PC-3 (cell line): ENCODE results near the gene ZBTB16. TPM values are rescaled to one million over a fixed set of nuclear protein-coding genes. Genes with fewer than 3 reads are reported as not detected.

Source experiments
- ATAC-seq: fragments of 200-7000 bp; cut with Tn5 transposase; 2 replicates; pipeline ENCODE4 v1.9.1; 2020; ENCODE audit warnings: mild to moderate bottlenecking, moderate library complexity
- BruUV-seq: library from RNA; stranded (reverse); fragments of 400-500 nt; replicated peaks from 2 replicates; lab custom pipeline; 2021; lab: Mats Ljungman, UMichigan
- CTCF ChIA-PET: fragments of 300-600 bp; sonication (Branson Sonifier 250); formaldehyde crosslinking; loops from one replicate; lab custom pipeline; 2022; ENCODE audit warnings: antibody characterized with exemption; lab: Charles Lee
- POLR2A ChIA-PET: fragments of 300-600 bp; sonication (Branson Sonifier 250); formaldehyde crosslinking; loops from one replicate; lab custom pipeline; 2022; ENCODE audit warnings: antibody characterized with exemption; ENCODE audit not compliant: unreplicated experiment; lab: Charles Lee
- DNase-seq: peaks from one replicate; pipeline ENCODE4 v3.0.0-alpha.2; 2015
- H2AFZ ChIP-seq: fragments of 300-600 bp; sonication (generic); 2 replicates; pipeline ENCODE4 v1.6.0; 2016; ENCODE audit warnings: antibody characterized with exemption, low read length
- H3F3A ChIP-seq: fragments of 300-600 bp; sonication (generic); one replicate; pipeline ENCODE4 v1.6.0; 2017; ENCODE audit warnings: antibody characterized with exemption, low read length, control low read depth, mild to moderate bottlenecking; ENCODE audit not compliant: unreplicated experiment
- H3K27ac ChIP-seq: fragments of 300-600 bp; sonication (generic); 2 replicates; pipeline ENCODE4 v1.5.1; 2016; ENCODE audit warnings: mild to moderate bottlenecking, low read length
- H3K27me3 ChIP-seq: fragments of 300-600 bp; sonication (generic); 2 replicates; pipeline ENCODE4 v1.6.1; 2016; ENCODE audit warnings: low read length, mixed read lengths
- H3K36me3 ChIP-seq: fragments of 300-600 bp; sonication (generic); 2 replicates; pipeline ENCODE4 v1.6.1; 2016; ENCODE audit warnings: low read depth, mixed run types, low read length, mixed read lengths
- H3K4me1 ChIP-seq: fragments of 300-600 bp; sonication (generic); 2 replicates; pipeline ENCODE4 v1.5.1; 2016; ENCODE audit warnings: low read length; ENCODE audit not compliant: insufficient read depth
- H3K4me2 ChIP-seq: fragments of 300-600 bp; sonication (generic); 2 replicates; pipeline ENCODE4 v1.6.0; 2016; ENCODE audit warnings: low read length
- H3K4me3 ChIP-seq: fragments of 300-600 bp; sonication (generic); 2 replicates; pipeline ENCODE4 v1.5.1; 2016; ENCODE audit warnings: mild to moderate bottlenecking, low read length, mixed read lengths
- H3K79me2 ChIP-seq: fragments of 300-600 bp; sonication (generic); 2 replicates; pipeline ENCODE4 v1.6.1; 2017; ENCODE audit warnings: low read length, mixed read lengths
- H3K9ac ChIP-seq: fragments of 300-600 bp; sonication (generic); 2 replicates; pipeline ENCODE4 v1.6.0; 2016; ENCODE audit warnings: mild to moderate bottlenecking, low read length
- H3K9me2 ChIP-seq: fragments of 300-600 bp; sonication (generic); replicated peaks from 2 replicates; pipeline ENCODE4 v1.6.1; 2016; ENCODE audit warnings: mixed run types, low read length, mixed read lengths
- H3K9me3 ChIP-seq: fragments of 300-600 bp; sonication (generic); 2 replicates; pipeline ENCODE4 v1.6.1; 2016; ENCODE audit warnings: low read length, mixed read lengths
- H4K20me1 ChIP-seq: fragments of 300-600 bp; sonication (generic); 2 replicates; pipeline ENCODE4 v1.6.1; 2016; ENCODE audit warnings: low read length, mixed read lengths
- CTCF ChIP-seq: fragments of 300-600 bp; sonication (generic); conservative IDR thresholded peaks from 2 replicates; pipeline ENCODE4 v1.5.1; 2017; ENCODE audit warnings: antibody characterized with exemption, low read depth, mild to moderate bottlenecking, low read length
- EZH2 ChIP-seq: fragments of 300-600 bp; sonication (generic); IDR thresholded peaks from one replicate; pipeline ENCODE4 v1.6.1; 2017; ENCODE audit warnings: antibody characterized with exemption, mild to moderate bottlenecking, low read length; ENCODE audit not compliant: unreplicated experiment
- EZH2phosphoT487 ChIP-seq: fragments of 300-600 bp; sonication (generic); IDR thresholded peaks from 2 replicates; pipeline ENCODE4 v1.6.1; 2018; ENCODE audit warnings: mild to moderate bottlenecking, antibody characterized with exemption, low read length, borderline replicate concordance
- intact Hi-C: fragments of 100-400 bp; cut with micrococcal nuclease; formaldehyde crosslinking; loops from 2 replicates; pipeline ENCODE4 v1.9.0; 2023
- total RNA-seq: library from RNA; depleted of rRNA; stranded (reverse); fragments of >200 nt; gene quantifications from 2 replicates; pipeline ENCODE4 v1.2.3, GENCODE V29; 2014

ZBTB16 gene
- total RNA-seq, 1 experiment from 2014 or later, result not detected

GRCh38 chr11:114200351-114201133 lies 141.0 kb downstream of the ZBTB16 start:
- DNase-seq (no peak), ATAC-seq (no peak)
- no peaks in the 10 kb centered on the region for H3K9me2 ChIP-seq
- no peaks in the 10 kb centered on the region for H3K36me3 ChIP-seq
- no peak overlapping the region for H3K9ac ChIP-seq
- intact Hi-C loops, result no loop called here
- no peaks in the 10 kb centered on the region for H3K9me3 ChIP-seq
- no peak overlapping the region for H3K27ac ChIP-seq
- no peaks in the 10 kb centered on the region for H4K20me1 ChIP-seq
- H2AFZ ChIP-seq, result no peak overlapping the region
- H3K4me1 ChIP-seq, result peaks cover 13% of the 10 kb centered on the region; the same call in 1 of the 2 replicates
- H3K27me3 ChIP-seq, result peaks cover 67% of the 10 kb centered on the region
- no peaks in the 10 kb centered on the region for H3F3A ChIP-seq
- no peak overlapping the region for H3K4me3 ChIP-seq
- no peak overlapping the region for H3K4me2 ChIP-seq
- BruUV-seq, result no TSS peak
- ChIA-PET CTCF (no interaction called here), POLR2A (no interaction called here)
- no peaks in the 10 kb centered on the region for H3K79me2 ChIP-seq
- TF ChIP-seq CTCF (no peak), EZH2phosphoT487 (no peak), EZH2 (no peak)

GRCh38 chr11:114201219-114201618 lies 141.7 kb downstream of the ZBTB16 start:
- H3K27me3 ChIP-seq, result peaks cover 73% of the 10 kb centered on the region
- no peak overlapping the region for H3K4me3 ChIP-seq
- DNase-seq (no peak), ATAC-seq (no peak)
- CTCF ChIA-PET, result no interaction called here
- no peak overlapping the region for H3K27ac ChIP-seq
- no peak overlapping the region for H3K4me2 ChIP-seq
- peaks cover 13% of the 10 kb centered on the region; the same call in 1 of the 2 replicates for H3K4me1 ChIP-seq
- POLR2A ChIA-PET, result no interaction called here
- no peak for TF ChIP-seq EZH2phosphoT487
- no peak for TF ChIP-seq CTCF
- no peak for TF ChIP-seq EZH2
- H3K9ac ChIP-seq, result no peak overlapping the region
- no peaks in the 10 kb centered on the region for H3K79me2 ChIP-seq
- H3K36me3 ChIP-seq, result no peaks in the 10 kb centered on the region
- H3K9me3 ChIP-seq, result no peaks in the 10 kb centered on the region
- intact Hi-C loops, result no loop called here
- H4K20me1 ChIP-seq, result no peaks in the 10 kb centered on the region
- no TSS peak for BruUV-seq
- H3F3A ChIP-seq, result no peaks in the 10 kb centered on the region
- H3K9me2 ChIP-seq, result no peaks in the 10 kb centered on the region
- no peak overlapping the region for H2AFZ ChIP-seq

GRCh38 chr11:114202011-114202609 lies 142.6 kb downstream of the ZBTB16 start:
- Histone ChIP-seq H3K27ac (no peak overlapping the region), H3K9ac (no peak overlapping the region), H3F3A (no peaks in the 10 kb centered on the region), H3K36me3 (no peaks in the 10 kb centered on the region), H3K79me2 (no peaks in the 10 kb centered on the region), H3K4me3 (no peak overlapping the region), H4K20me1 (no peaks in the 10 kb centered on the region), H3K4me1 (peaks cover 13% of the 10 kb centered on the region; the same call in 1 of the 2 replicates), H3K9me3 (no peaks in the 10 kb centered on the region), H3K9me2 (no peaks in the 10 kb centered on the region), H3K27me3 (peaks cover 82% of the 10 kb centered on the region), H2AFZ (no peak overlapping the region), H3K4me2 (no peak overlapping the region)
- CTCF ChIA-PET, result no interaction called here
- TF ChIP-seq EZH2, result no peak
- TF ChIP-seq EZH2phosphoT487, result no peak
- TF ChIP-seq CTCF, result no peak
- no TSS peak for BruUV-seq
- no peak for ATAC-seq
- intact Hi-C loops, result no loop called here
- POLR2A ChIA-PET, result no interaction called here
- no peak for DNase-seq
